Cardiac muscle cell (in vitro differentiated cells and primary cell): ENCODE results near the gene ARHGEF25. TPM values are rescaled to one million over a fixed set of nuclear protein-coding genes. Genes with fewer than 3 reads are reported as not detected.
"Not testable (repeated sequence)": the region's sequence is repeated elsewhere in the genome, so short reads cannot be mapped to it uniquely, and the experiment has no call there.

Source experiments
- DNase-seq, 2 donors: peaks; one replicate each; pipeline versions ENCODE4 v3.0.0 to v3.0.0-alpha.2; 2010 to 2017; ENCODE audit warnings: low read depth in 1 of 2, low spot score in 1 of 2
- H3K27ac ChIP-seq: fragments of 200-600 bp; sonication (generic); 2 replicates; pipeline ENCODE4 v1.5.1; 2016
- H3K27me3 ChIP-seq: fragments of 200-600 bp; sonication (generic); 2 replicates; pipeline ENCODE4 v1.6.0; 2016; ENCODE audit warnings: control low read depth
- H3K36me3 ChIP-seq: fragments of 200-600 bp; sonication (generic); 2 replicates; pipeline ENCODE4 v1.5.1; 2016; ENCODE audit warnings: control low read depth
- H3K4me1 ChIP-seq: fragments of 200-600 bp; sonication (generic); 2 replicates; pipeline ENCODE4 v1.8.1; 2017; ENCODE audit warnings: low read depth, mild to moderate bottlenecking, mixed run types
- H3K4me3 ChIP-seq: fragments of 200-600 bp; sonication (generic); 2 replicates; pipeline ENCODE4 v1.5.1; 2016; ENCODE audit warnings: mild to moderate bottlenecking
- H3K9me3 ChIP-seq: fragments of 200-600 bp; sonication (generic); 2 replicates; pipeline ENCODE4 v1.5.1; 2017; ENCODE audit warnings: low read depth, mild to moderate bottlenecking, control low read depth
- CTCF ChIP-seq: IDR thresholded peaks from 2 replicates; pipeline ENCODE4 v1.5.1; 2012; ENCODE audit warnings: low read depth, mild to moderate bottlenecking, low read length
- polyA plus RNA-seq: library from polyadenylated mRNA; unstranded; fragments of >200 nt; fragmentation: Nextera tagmentation; extraction: Ambion mirVana; gene quantifications from 2 replicates; pipeline ENCODE4 v1.2.1, GENCODE V29; 2016
- total RNA-seq: library from RNA; depleted of rRNA; stranded (reverse); fragments of >200 nt; gene quantifications from 2 replicates; pipeline ENCODE4 v1.2.3, GENCODE V29; 2016

Gene ARHGEF25
- total and polyA plus RNA-seq, 2 experiments from 2014 or later, result 2.0 to 38.6 TPM

GRCh38 chr12:57586832-57587429, 24.3 kb upstream of the ARHGEF25 start:
- H3K27ac ChIP-seq, result no peak overlapping the region
- no peaks in the 10 kb centered on the region for H3K36me3 ChIP-seq
- H3K4me3 ChIP-seq, result no peak overlapping the region
- DNase-seq, result no peak
- no peaks in the 10 kb centered on the region for H3K4me1 ChIP-seq
- H3K9me3 ChIP-seq, result no peaks in the 10 kb centered on the region
- no peak for TF ChIP-seq CTCF
- peaks cover 56% of the 10 kb centered on the region for H3K27me3 ChIP-seq

DNA sequence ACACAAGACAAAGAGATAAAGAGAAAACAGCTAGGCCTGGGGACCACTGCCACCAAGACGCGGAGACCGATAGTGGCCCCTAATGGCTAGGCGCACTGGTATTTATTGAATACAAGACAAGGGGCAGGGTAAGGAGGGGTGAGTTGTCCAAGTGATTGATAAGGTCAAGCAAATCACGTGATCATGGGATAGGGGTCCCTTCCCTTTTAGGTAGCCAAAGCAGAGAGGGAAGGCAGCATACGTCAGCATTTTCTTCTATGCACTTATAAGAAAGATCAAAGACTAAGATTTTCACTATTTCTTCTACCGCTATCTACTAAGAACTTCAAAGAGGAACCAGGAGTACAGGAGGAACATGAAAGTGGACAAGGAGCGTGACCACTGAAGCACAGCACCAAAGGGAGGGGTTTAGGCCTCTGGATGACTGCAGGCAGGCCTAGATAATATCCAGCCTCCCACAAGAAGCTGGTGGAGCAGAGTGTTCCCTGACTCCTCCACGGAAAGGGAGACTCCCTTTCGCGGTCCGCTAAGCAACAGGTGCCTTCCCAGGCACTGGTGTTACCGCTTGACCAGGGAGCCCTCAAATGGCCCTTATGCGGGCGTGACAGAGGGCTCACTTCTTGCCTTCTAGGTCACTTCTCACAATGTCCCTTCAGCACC, 22.2 kb upstream of the ARHGEF25 start:
- H3K4me3 ChIP-seq, H3K36me3 ChIP-seq, H3K4me1 ChIP-seq, H3K27ac ChIP-seq, H3K9me3 ChIP-seq, DNase-seq: not testable (repeated sequence)
- peaks cover 56% of the 10 kb centered on the region for H3K27me3 ChIP-seq

GRCh38 chr12:57590479-57590863, 20.8 kb upstream of the ARHGEF25 start:
- no peak for DNase-seq
- Histone ChIP-seq H3K9me3 (no peaks in the 10 kb centered on the region), H3K27me3 (peaks cover 42% of the 10 kb centered on the region), H3K36me3 (no peaks in the 10 kb centered on the region), H3K27ac (no peak overlapping the region), H3K4me3 (peak overlapping the region; percentile 72), H3K4me1 (no peaks in the 10 kb centered on the region)
- no peak for TF ChIP-seq CTCF

DNA sequence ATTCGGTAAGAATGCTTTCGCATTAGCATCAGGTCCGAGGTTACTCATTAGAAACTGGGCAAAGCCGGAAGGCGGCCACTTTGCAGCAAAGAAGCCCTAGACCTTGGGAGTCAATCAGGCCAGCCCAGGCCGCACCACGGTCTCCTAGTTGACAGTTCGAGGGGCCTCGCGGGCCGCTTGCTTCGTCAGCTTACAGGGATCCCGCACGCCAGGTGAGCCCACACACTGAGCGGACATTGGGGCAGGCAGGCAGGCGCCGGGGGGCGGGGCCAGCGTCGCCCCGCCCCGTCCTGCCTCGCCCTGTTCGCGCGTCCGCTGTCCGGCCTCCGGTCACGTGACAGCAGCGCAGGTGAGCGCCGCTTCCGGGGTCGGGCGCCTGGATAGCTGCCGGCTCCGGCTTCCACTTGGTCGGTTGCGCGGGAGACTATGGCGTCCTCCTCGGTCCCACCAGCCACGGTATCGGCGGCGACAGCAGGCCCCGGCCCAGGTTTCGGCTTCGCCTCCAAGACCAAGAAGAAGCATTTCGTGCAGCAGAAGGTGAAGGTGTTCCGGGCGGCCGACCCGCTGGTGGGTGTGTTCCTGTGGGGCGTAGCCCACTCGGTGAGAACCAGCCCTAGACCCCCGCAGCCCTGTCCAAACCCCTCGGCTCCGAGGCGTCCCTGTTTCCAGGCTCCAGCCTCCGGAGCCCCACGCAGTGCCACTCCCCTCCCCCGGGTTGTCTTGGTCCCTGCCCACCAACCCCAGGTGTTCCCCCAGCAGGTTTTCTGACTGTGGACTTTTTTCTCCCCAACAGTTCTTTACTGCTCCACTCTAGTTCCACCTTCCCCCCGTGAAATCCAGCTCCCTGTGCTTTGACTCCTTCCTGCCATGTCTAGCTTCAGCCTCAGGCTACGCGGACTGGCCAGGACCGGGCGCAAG, 20.1 kb upstream of the ARHGEF25 start, which contains the start of gene PIP4K2C:
Gene PIP4K2C, plus strand, starts transcription at position 329 of the 918 bp plus-strand sequence. Its CDS starts 98 bp downstream, at position 427.
- peak; percentile 50 to 87 for DNase-seq
- peak within 1 kb of the TSS; percentile 72 for H3K4me3 ChIP-seq
- TF ChIP-seq CTCF, result no peak

GRCh38 chr12:57591782-57592325, 19.4 kb upstream of the ARHGEF25 start:
- TF ChIP-seq CTCF, result no peak
- H3K27me3 ChIP-seq, result peaks cover 28% of the 10 kb centered on the region
- peaks cover 3% of the 10 kb centered on the region for H3K36me3 ChIP-seq
- no peak for DNase-seq
- no peaks in the 10 kb centered on the region for H3K4me1 ChIP-seq
- no peaks in the 10 kb centered on the region for H3K9me3 ChIP-seq
- H3K27ac ChIP-seq, result no peak overlapping the region
- H3K4me3 ChIP-seq, result peak overlapping the region; percentile 72

More for the DNA sequence above, 20.1 kb upstream of the ARHGEF25 start, which contains the start of gene PIP4K2C:
- Histone ChIP-seq H3K9me3 (no peaks in the 10 kb centered on the region), H3K4me1 (no peaks in the 10 kb centered on the region), H3K36me3 (peaks cover 3% of the 10 kb centered on the region), H3K27ac (no peak within 1 kb of the TSS), H3K27me3 (peaks cover 35% of the 10 kb centered on the region)
